OCI-LY1 (cell line): ENCODE data around the gene TMEM187.

Experiments
- H2AFZ ChIP-seq: fragments of 200-600 bp; sonication (generic), shearing (Covaris generic); 2 replicates; pipeline ENCODE4 v1.6.0; 2014; ENCODE audit warnings: antibody characterized with exemption, mild to moderate bottlenecking, low read length
- H3F3A ChIP-seq: fragments of 200-600 bp; sonication (generic), shearing (Covaris generic); 2 replicates; pipeline ENCODE4 v1.6.0; 2014; ENCODE audit warnings: mild to moderate bottlenecking, antibody characterized with exemption, low read length, moderate library complexity; ENCODE audit not compliant: insufficient read depth
- H3K27ac ChIP-seq: fragments of 200-600 bp; sonication (generic); 2 replicates; pipeline ENCODE4 v1.5.1; 2014; ENCODE audit warnings: low read length, mixed run types, mild to moderate bottlenecking, low read depth; ENCODE audit not compliant: poor library complexity, severe bottlenecking
- H3K27me3 ChIP-seq: fragments of 200-600 bp; sonication (generic); 2 replicates; pipeline ENCODE4 v1.6.0; 2014; ENCODE audit warnings: antibody characterized with exemption, mild to moderate bottlenecking, low read length, moderate library complexity; ENCODE audit not compliant: insufficient read depth
- H3K36me3 ChIP-seq: fragments of 200-600 bp; sonication (generic); 2 replicates; pipeline ENCODE4 v1.6.1; 2014; ENCODE audit warnings: mild to moderate bottlenecking, antibody characterized with exemption, low read length, moderate library complexity, mixed read lengths; ENCODE audit not compliant: insufficient read depth
- H3K4me1 ChIP-seq: fragments of 200-600 bp; sonication (generic); 2 replicates; pipeline ENCODE4 v1.5.1; 2014; ENCODE audit warnings: mild to moderate bottlenecking, low read length, moderate library complexity; ENCODE audit not compliant: insufficient read depth, severe bottlenecking
- H3K4me2 ChIP-seq: fragments of 200-600 bp; sonication (generic), shearing (Covaris generic); 2 replicates; pipeline ENCODE4 v1.6.1; 2014; ENCODE audit warnings: low read length
- H3K4me3 ChIP-seq: fragments of 200-600 bp; sonication (generic); 2 replicates; pipeline ENCODE4 v1.5.1; 2014; ENCODE audit warnings: low read length, low read depth, mild to moderate bottlenecking, mixed read lengths; ENCODE audit not compliant: poor library complexity, severe bottlenecking
- H3K79me2 ChIP-seq: fragments of 200-600 bp; shearing (Covaris generic); 2 replicates; pipeline ENCODE4 v1.6.1; 2016; ENCODE audit warnings: mixed run types, low read length, mixed read lengths; ENCODE audit not compliant: insufficient read depth
- H3K9ac ChIP-seq: fragments of 200-600 bp; sonication (generic), shearing (Covaris generic); 2 replicates; pipeline ENCODE4 v1.6.1; 2014; ENCODE audit warnings: mild to moderate bottlenecking, low read length, mixed read lengths
- H3K9me2 ChIP-seq: fragments of 200-600 bp; sonication (generic), shearing (Covaris generic); 2 replicates; pipeline ENCODE4 v1.6.1; 2014; ENCODE audit warnings: low read depth, mild to moderate bottlenecking, low read length, mixed read lengths
- H3K9me3 ChIP-seq: fragments of 200-600 bp; shearing (Covaris generic); 2 replicates; pipeline ENCODE4 v1.6.1; 2014; ENCODE audit warnings: low read length, mixed read lengths
- H4K20me1 ChIP-seq: fragments of 200-600 bp; sonication (generic), shearing (Covaris generic); 2 replicates; pipeline ENCODE4 v1.6.0; 2016; ENCODE audit warnings: mild to moderate bottlenecking, low read length; ENCODE audit not compliant: insufficient read depth
- EZH2 ChIP-seq: fragments of 200-600 bp; sonication (generic), shearing (Covaris generic); IDR thresholded peaks from 2 replicates; pipeline ENCODE4 v1.8.0; 2017; ENCODE audit warnings: borderline replicate concordance, mixed run types, mild to moderate bottlenecking, antibody characterized with exemption, low read length, moderate library complexity, mixed read lengths
- TF ChIP-seq, protein P1 (sequence below): fragments of 200-600 bp; sonication (generic), shearing (Covaris generic); IDR thresholded peaks from 2 replicates; pipeline ENCODE4 v1.5.1; 2017; ENCODE audit warnings: mild to moderate bottlenecking, antibody characterized with exemption, low read length, moderate library complexity, mixed read lengths

The TMEM187 gene

GRCh38 chrX:154025230-154025629 is 52.7 kb downstream of the TMEM187 start:
- TF ChIP-seq, protein P1, sequence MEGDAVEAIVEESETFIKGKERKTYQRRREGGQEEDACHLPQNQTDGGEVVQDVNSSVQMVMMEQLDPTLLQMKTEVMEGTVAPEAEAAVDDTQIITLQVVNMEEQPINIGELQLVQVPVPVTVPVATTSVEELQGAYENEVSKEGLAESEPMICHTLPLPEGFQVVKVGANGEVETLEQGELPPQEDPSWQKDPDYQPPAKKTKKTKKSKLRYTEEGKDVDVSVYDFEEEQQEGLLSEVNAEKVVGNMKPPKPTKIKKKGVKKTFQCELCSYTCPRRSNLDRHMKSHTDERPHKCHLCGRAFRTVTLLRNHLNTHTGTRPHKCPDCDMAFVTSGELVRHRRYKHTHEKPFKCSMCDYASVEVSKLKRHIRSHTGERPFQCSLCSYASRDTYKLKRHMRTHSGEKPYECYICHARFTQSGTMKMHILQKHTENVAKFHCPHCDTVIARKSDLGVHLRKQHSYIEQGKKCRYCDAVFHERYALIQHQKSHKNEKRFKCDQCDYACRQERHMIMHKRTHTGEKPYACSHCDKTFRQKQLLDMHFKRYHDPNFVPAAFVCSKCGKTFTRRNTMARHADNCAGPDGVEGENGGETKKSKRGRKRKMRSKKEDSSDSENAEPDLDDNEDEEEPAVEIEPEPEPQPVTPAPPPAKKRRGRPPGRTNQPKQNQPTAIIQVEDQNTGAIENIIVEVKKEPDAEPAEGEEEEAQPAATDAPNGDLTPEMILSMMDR, result no peak
- TF ChIP-seq EZH2, result no peak
- H3K27ac ChIP-seq, result no peak overlapping the region
- H3K27me3 ChIP-seq, result no peaks in the 10 kb centered on the region
- H4K20me1 ChIP-seq, result no peaks in the 10 kb centered on the region
- no peaks in the 10 kb centered on the region for H3K9me2 ChIP-seq
- peaks cover 14% of the 10 kb centered on the region for H3K36me3 ChIP-seq
- no peaks in the 10 kb centered on the region for H3F3A ChIP-seq
- no peak overlapping the region for H3K4me2 ChIP-seq
- no peak overlapping the region for H3K9ac ChIP-seq
- H3K4me3 ChIP-seq, result no peak overlapping the region
- H3K79me2 ChIP-seq, result no peaks in the 10 kb centered on the region
- H3K9me3 ChIP-seq, result no peaks in the 10 kb centered on the region
- no peak overlapping the region for H2AFZ ChIP-seq
- peaks cover 30% of the 10 kb centered on the region for H3K4me1 ChIP-seq

- Histone ChIP-seq H3F3A (no peaks in the 10 kb centered on the region), H3K4me1 (peaks cover 19% of the 10 kb centered on the region), H3K9me3 (no peaks in the 10 kb centered on the region), H3K27me3 (no peaks in the 10 kb centered on the region), H3K4me3 (no peak overlapping the region), H3K4me2 (no peak overlapping the region), H3K9me2 (no peaks in the 10 kb centered on the region), H4K20me1 (no peaks in the 10 kb centered on the region), H3K79me2 (no peaks in the 10 kb centered on the region), H3K36me3 (peaks cover 17% of the 10 kb centered on the region), H2AFZ (no peak overlapping the region), H3K9ac (no peak overlapping the region), H3K27ac (no peak overlapping the region)
- TF ChIP-seq, protein P1, result no peak
Observed at GRCh38 chrX:154026136-154027021, 53.8 kb downstream of the TMEM187 start.

- TF ChIP-seq, protein P1, result no peak
- Histone ChIP-seq H3K36me3 (peaks cover 24% of the 10 kb centered on the region), H3K4me1 (peaks cover 13% of the 10 kb centered on the region), H4K20me1 (no peaks in the 10 kb centered on the region), H3K4me2 (no peak overlapping the region), H3K9me3 (no peaks in the 10 kb centered on the region), H3F3A (no peaks in the 10 kb centered on the region), H3K4me3 (no peak overlapping the region), H3K27ac (no peak overlapping the region), H3K27me3 (no peaks in the 10 kb centered on the region), H2AFZ (no peak overlapping the region), H3K9me2 (no peaks in the 10 kb centered on the region), H3K9ac (no peak overlapping the region), H3K79me2 (no peaks in the 10 kb centered on the region)
Observed at GRCh38 chrX:154027022-154027402, 54.5 kb downstream of the TMEM187 start.
